HCT116 (cell line): Measurements from ENCODE around the gene GNG12. TPM values are rescaled to one million over a fixed set of nuclear protein-coding genes. Genes with fewer than 3 reads are reported as not detected.

Experiments used
- ATAC-seq: fragments of 200-7000 bp; cut with Tn5 transposase; 2 replicates; pipeline ENCODE4 v1.9.1; 2020; ENCODE audit warnings: mild to moderate bottlenecking, moderate library complexity
- BruUV-seq: library from RNA; stranded (reverse); fragments of 400-500 nt; replicated peaks from 2 replicates; lab custom pipeline; 2021; lab: Mats Ljungman, UMichigan
- CTCF ChIA-PET: fragments of 300-600 bp; sonication (Branson Sonifier 250); formaldehyde crosslinking; loops from one replicate; lab custom pipeline; 2021; ENCODE audit warnings: antibody characterized with exemption; lab: Charles Lee
- POLR2A ChIA-PET: fragments of 300-600, 350-600 bp; sonication (Branson Sonifier 250); formaldehyde crosslinking; loops from one replicate; lab custom pipeline; 2021; ENCODE audit warnings: antibody characterized with exemption; lab: Charles Lee
- RAD21 ChIA-PET, 2 experiments: fragments of 300-600 bp; sonication (Branson Sonifier 250); formaldehyde crosslinking; loops; one replicate each; lab custom pipeline; 2023; ENCODE audit warnings: low total read pairs in 2 of 2; ENCODE audit not compliant: uncharacterized antibody in 2 of 2, unreplicated experiment in 2 of 2, low non-redundant PET in 1 of 2; lab: Charles Lee
- DNase-seq: peaks from one replicate; pipeline ENCODE4 v3.0.0-alpha.2; 2010; ENCODE audit warnings: low read depth, low spot score
- H2AFZ ChIP-seq: fragments of 200-600 bp; shearing (Covaris generic), sonication (generic); 2 replicates; pipeline ENCODE4 v1.6.1; 2017; ENCODE audit warnings: low read depth, mixed run types, mixed read lengths, antibody characterized with exemption, low read length; ENCODE audit not compliant: poor library complexity, severe bottlenecking
- H3K27ac ChIP-seq: 2 replicates; pipeline ENCODE4 v1.5.1; 2012; ENCODE audit warnings: low read depth, low read length
- H3K27me3 ChIP-seq: fragments of 200-600 bp; sonication (generic); 2 replicates; pipeline ENCODE4 v1.6.1; 2016; ENCODE audit warnings: mixed run types, low read length, mixed read lengths; ENCODE audit not compliant: insufficient read depth
- H3K36me3 ChIP-seq, 2 experiments: fragments of 200-500 bp in 1 of 2; fragments of 200-600 bp in 1 of 2; sonication (Bioruptor generic) in 1 of 2; sonication (generic) in 1 of 2; 2 replicates each; pipeline versions ENCODE4 v1.5.1 to v1.6.1; 2014 to 2016; ENCODE audit warnings: low read length in 2 of 2, inconsistent platforms in 1 of 2, mixed read lengths in 1 of 2, mixed run types in 1 of 2; ENCODE audit not compliant: insufficient read depth in 2 of 2, control insufficient read depth in 1 of 2
- H3K4me1 ChIP-seq, 2 experiments: fragments of 200-600 bp in 1 of 2; sonication (generic) in 1 of 2; 2 replicates each; pipeline versions ENCODE4 v1.5.1 to v1.6.1; 2012 to 2017; ENCODE audit warnings: low read length in 2 of 2, inconsistent platforms in 1 of 2, mild to moderate bottlenecking in 1 of 2, mixed read lengths in 1 of 2, mixed run types in 1 of 2, moderate library complexity in 1 of 2; ENCODE audit not compliant: insufficient read depth in 2 of 2, control insufficient read depth in 1 of 2
- H3K4me2 ChIP-seq: fragments of 200-600 bp; sonication (generic); 2 replicates; pipeline ENCODE4 v1.6.1; 2017; ENCODE audit warnings: mixed run types, low read length, mixed read lengths
- H3K4me3 ChIP-seq, 2 experiments: fragments of 200-600 bp in 1 of 2; sonication (generic) in 1 of 2; replicated peaks in 1 of 2; 2 replicates each; pipeline ENCODE4 v1.5.1; 2011 to 2016; ENCODE audit warnings: low read length in 2 of 2, control low read depth in 1 of 2, low read depth in 1 of 2, mild to moderate bottlenecking in 1 of 2, mixed read lengths in 1 of 2, mixed run types in 1 of 2
- H3K79me2 ChIP-seq: fragments of 200-600 bp; sonication (generic); 2 replicates; pipeline ENCODE4 v1.6.1; 2017; ENCODE audit warnings: mild to moderate bottlenecking, mixed run types, low read length, moderate library complexity, mixed read lengths; ENCODE audit not compliant: insufficient read depth
- H3K9ac ChIP-seq: fragments of 200-600 bp; sonication (generic); 2 replicates; pipeline ENCODE4 v1.6.1; 2016; ENCODE audit warnings: low read length, mixed read lengths
- H3K9me2 ChIP-seq: fragments of 200-600 bp; sonication (generic), shearing (Covaris generic); 2 replicates; pipeline ENCODE4 v1.6.1; 2017; ENCODE audit warnings: mixed run types, mild to moderate bottlenecking, moderate library complexity; ENCODE audit not compliant: insufficient read depth
- H3K9me3 ChIP-seq, 2 experiments: fragments of 200-500 bp in 1 of 2; fragments of 200-600 bp in 1 of 2; sonication (Bioruptor generic) in 1 of 2; sonication (generic) in 1 of 2; 2 replicates each; pipeline ENCODE4 v1.6.1; 2014 to 2017; ENCODE audit warnings: low read length in 2 of 2, mixed read lengths in 2 of 2, inconsistent platforms in 1 of 2, low read depth in 1 of 2, mild to moderate bottlenecking in 1 of 2, mixed run types in 1 of 2, moderate library complexity in 1 of 2; ENCODE audit not compliant: control insufficient read depth in 1 of 2, insufficient read depth in 1 of 2
- H4K20me1 ChIP-seq: fragments of 200-600 bp; sonication (generic), shearing (Covaris generic); 2 replicates; pipeline ENCODE4 v1.6.1; 2017; ENCODE audit warnings: mixed run types, mild to moderate bottlenecking, moderate library complexity; ENCODE audit not compliant: insufficient read depth
- ATF3 ChIP-seq: IDR thresholded peaks from 2 replicates; pipeline ENCODE4 v1.6.1; 2012
- CEBPB ChIP-seq: IDR thresholded peaks from 2 replicates; pipeline ENCODE4 v1.6.1; 2012; ENCODE audit warnings: low read depth
- POLR2A ChIP-seq: IDR thresholded peaks from 2 replicates; pipeline ENCODE4 v1.7.0; 2011; ENCODE audit warnings: borderline replicate concordance; ENCODE audit not compliant: insufficient read depth, insufficient read length; ENCODE audit errors: extremely low read depth
- SP1 ChIP-seq: IDR thresholded peaks from 2 replicates; pipeline ENCODE4 v1.6.1; 2012; ENCODE audit warnings: low read depth
- SRF ChIP-seq: IDR thresholded peaks from 2 replicates; pipeline ENCODE4 v1.6.1; 2012; ENCODE audit warnings: low read depth
- TCF7L2 ChIP-seq: IDR thresholded peaks from 2 replicates; pipeline ENCODE4 v1.7.0; 2011; ENCODE audit warnings: borderline replicate concordance, inconsistent platforms; ENCODE audit not compliant: insufficient read depth, insufficient read length; ENCODE audit errors: extremely low read depth
- YY1 ChIP-seq: IDR thresholded peaks from 2 replicates; pipeline ENCODE4 v1.6.1; 2011; ENCODE audit warnings: low read length, low read depth, moderate library complexity, mild to moderate bottlenecking; ENCODE audit not compliant: insufficient replicate concordance; ENCODE audit errors: extremely low read depth
- ZBTB33 ChIP-seq: IDR thresholded peaks from 2 replicates; pipeline ENCODE4 v1.6.1; 2011; ENCODE audit warnings: mild to moderate bottlenecking, low read length, moderate library complexity; ENCODE audit not compliant: insufficient replicate concordance; ENCODE audit errors: extremely low read depth
- ZNF274 ChIP-seq: fragments of 200-500 bp; sonication (Bioruptor generic); IDR thresholded peaks from 2 replicates; pipeline ENCODE4 v1.6.1; 2014; ENCODE audit warnings: mild to moderate bottlenecking, low read depth, low read length, inconsistent platforms
- intact Hi-C: fragments of 100-400 bp; cut with micrococcal nuclease; formaldehyde crosslinking; loops from 2 replicates; pipeline ENCODE4 v1.10.0; 2022
- total RNA-seq: library from RNA; stranded (reverse); gene quantifications from one replicate; pipeline ENCODE4 v1.2.1, GENCODE V29; 2021; ENCODE audit not compliant: unreplicated experiment
- TF ChIP-seq, protein P1 (sequence below), 3 experiments: fragments of 200-600 bp in 1 of 3; sonication (generic) in 1 of 3; IDR thresholded peaks in 2 of 3; conservative IDR thresholded peaks in 1 of 3; 2 replicates each; pipeline ENCODE4 v1.5.1; 2012 to 2017; ENCODE audit warnings: low read depth in 2 of 3, low read length in 2 of 3, antibody characterized with exemption in 1 of 3, borderline replicate concordance in 1 of 3, control low read depth in 1 of 3, mild to moderate bottlenecking in 1 of 3, mixed read lengths in 1 of 3, mixed run types in 1 of 3, moderate library complexity in 1 of 3; ENCODE audit not compliant: insufficient read depth in 1 of 3

Gene GNG12
- total RNA-seq, 1 experiment from 2014 or later = 49.6 TPM

DNA sequence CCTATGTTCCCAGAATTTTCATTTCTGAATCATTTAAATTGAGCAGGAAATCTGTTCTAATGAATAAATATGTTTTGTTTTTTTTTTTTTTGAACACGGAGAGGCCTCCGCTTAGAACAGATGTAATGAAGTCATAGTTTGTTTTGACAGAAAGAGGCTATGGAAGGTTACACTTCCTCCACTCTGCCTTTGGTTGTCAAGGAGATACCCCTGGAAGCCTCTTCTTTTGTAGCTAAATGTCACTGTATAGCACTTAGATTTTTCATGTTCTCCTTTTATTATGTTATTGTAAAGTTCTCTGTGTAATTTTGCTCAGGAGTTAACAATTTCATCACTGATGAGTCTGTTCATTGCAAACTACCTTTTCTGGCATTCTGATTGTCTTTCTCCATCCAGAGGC is 22.7 kb upstream of the GNG12 start:
- peaks cover 2% of the 10 kb centered on the region in 2 experiments for H3K4me1 ChIP-seq
- no peak overlapping the region for H2AFZ ChIP-seq
- H3K36me3 ChIP-seq = no peaks in the 10 kb centered on the region
- CTCF ChIA-PET = no interaction called here
- TF ChIP-seq TCF7L2 (no peak), ATF3 (no peak), SP1 (no peak), ZBTB33 (no peak), POLR2A (no peak), SRF (no peak)
- H3K27ac ChIP-seq = no peak overlapping the region
- H3K4me2 ChIP-seq = no peak overlapping the region
- no peak overlapping the region for H3K4me3 ChIP-seq
- DNase-seq (no peak), ATAC-seq (no peak)
- RAD21 ChIA-PET = no interaction called here
- H4K20me1 ChIP-seq = no peaks in the 10 kb centered on the region
- no peaks in the 10 kb centered on the region; the same call in 1 of the 2 replicates for H3K27me3 ChIP-seq
- no TSS peak for BruUV-seq
- POLR2A ChIA-PET = no interaction called here
- intact Hi-C loops = loop anchor here (10.0 kb wide), 1 partner anchor 589 kb away; the partner anchor contains the start of gene RPE65
- no peaks in the 10 kb centered on the region for H3K9me3 ChIP-seq
- H3K79me2 ChIP-seq = no peaks in the 10 kb centered on the region
- no peak overlapping the region for H3K9ac ChIP-seq
- H3K9me2 ChIP-seq = no peaks in the 10 kb centered on the region

DNA sequence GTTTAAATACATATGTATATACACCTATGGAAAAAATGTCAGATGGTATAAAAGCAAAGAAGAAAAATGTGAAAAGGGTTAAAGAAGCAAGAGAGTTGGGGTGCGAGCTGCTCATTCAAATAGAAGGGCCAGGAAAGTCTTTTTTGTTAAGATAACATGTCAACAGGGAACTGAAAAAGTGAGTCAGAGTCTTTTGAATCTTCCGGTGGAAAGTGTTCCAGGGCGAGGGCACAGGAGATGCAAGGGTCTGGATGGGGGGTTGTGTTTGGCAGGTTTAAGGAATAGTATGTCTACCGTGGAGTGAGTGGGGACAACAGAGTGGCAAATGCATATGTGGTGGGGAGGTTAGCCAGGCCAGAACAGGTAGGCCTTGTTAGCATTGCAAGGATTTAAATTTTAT is 22.2 kb upstream of the GNG12 start:
- Histone ChIP-seq H4K20me1 (no peaks in the 10 kb centered on the region), H3K27me3 (no peaks in the 10 kb centered on the region; the same call in 1 of the 2 replicates), H3K9me2 (no peaks in the 10 kb centered on the region), H3K36me3 (no peaks in the 10 kb centered on the region), H3K4me1 (peaks cover 7% of the 10 kb centered on the region in 2 experiments), H3K9ac (no peak overlapping the region), H2AFZ (no peak overlapping the region), H3K79me2 (no peaks in the 10 kb centered on the region), H3K27ac (no peak overlapping the region), H3K9me3 (no peaks in the 10 kb centered on the region), H3K4me3 (no peak overlapping the region), H3K4me2 (no peak overlapping the region)
- DNase-seq (no peak), ATAC-seq (no peak)
- ChIA-PET POLR2A (no interaction called here), CTCF (no interaction called here), RAD21 (no interaction called here)
- intact Hi-C loops = loop anchor here (10.0 kb wide), 1 partner anchor 589 kb away; the partner anchor contains the start of gene RPE65
- no TSS peak for BruUV-seq
- TF ChIP-seq YY1 (no peak), CEBPB (no peak), ATF3 (no peak), POLR2A (no peak), ZNF274 (no peak)
- TF ChIP-seq, protein P1, sequence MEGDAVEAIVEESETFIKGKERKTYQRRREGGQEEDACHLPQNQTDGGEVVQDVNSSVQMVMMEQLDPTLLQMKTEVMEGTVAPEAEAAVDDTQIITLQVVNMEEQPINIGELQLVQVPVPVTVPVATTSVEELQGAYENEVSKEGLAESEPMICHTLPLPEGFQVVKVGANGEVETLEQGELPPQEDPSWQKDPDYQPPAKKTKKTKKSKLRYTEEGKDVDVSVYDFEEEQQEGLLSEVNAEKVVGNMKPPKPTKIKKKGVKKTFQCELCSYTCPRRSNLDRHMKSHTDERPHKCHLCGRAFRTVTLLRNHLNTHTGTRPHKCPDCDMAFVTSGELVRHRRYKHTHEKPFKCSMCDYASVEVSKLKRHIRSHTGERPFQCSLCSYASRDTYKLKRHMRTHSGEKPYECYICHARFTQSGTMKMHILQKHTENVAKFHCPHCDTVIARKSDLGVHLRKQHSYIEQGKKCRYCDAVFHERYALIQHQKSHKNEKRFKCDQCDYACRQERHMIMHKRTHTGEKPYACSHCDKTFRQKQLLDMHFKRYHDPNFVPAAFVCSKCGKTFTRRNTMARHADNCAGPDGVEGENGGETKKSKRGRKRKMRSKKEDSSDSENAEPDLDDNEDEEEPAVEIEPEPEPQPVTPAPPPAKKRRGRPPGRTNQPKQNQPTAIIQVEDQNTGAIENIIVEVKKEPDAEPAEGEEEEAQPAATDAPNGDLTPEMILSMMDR (IDR thresholded peaks at IDR 0.05 in 2 of 3, conservative IDR thresholded peaks at IDR 0.05 in 1 of 3; ENCODE audit: borderline replicate concordance in 1 of 3, insufficient read depth in 1 of 3, low read depth in 2 of 3, low read length in 2 of 3) = no peak
